Fibroblast of villous mesenchyme (primary cell): Measurements from ENCODE around the gene LRIG1. TPM values are rescaled to one million over a fixed set of nuclear protein-coding genes. Genes with fewer than 3 reads are reported as not detected.

Experiments used
- DNase-seq: peaks from one replicate; pipeline ENCODE4 v3.0.0-alpha.2; 2010; ENCODE audit warnings: low read depth
- H3K4me3 ChIP-seq: 2 replicates; pipeline ENCODE4 v1.5.1; 2011; ENCODE audit warnings: low read depth, mild to moderate bottlenecking, low read length
- CTCF ChIP-seq: IDR thresholded peaks from 2 replicates; pipeline ENCODE4 v1.5.1; 2012; ENCODE audit warnings: low read depth, mild to moderate bottlenecking, low read length; ENCODE audit not compliant: insufficient read depth
- total RNA-seq: library from RNA; depleted of rRNA; stranded (reverse); fragments of >200 nt; gene quantifications from 2 replicates; pipeline ENCODE4 v1.2.3, GENCODE V29; 2012

LRIG1 gene
- total RNA-seq, 1 donor: 10.4 TPM

GRCh38 chr3:66342717-66343356 lies 158.0 kb downstream of the LRIG1 start:
- peak; percentile 48 for DNase-seq
- TF ChIP-seq CTCF: no peak
- no peak overlapping the region for H3K4me3 ChIP-seq

GRCh38 chr3:66338927-66339326 lies 161.9 kb downstream of the LRIG1 start:
- no peak for TF ChIP-seq CTCF
- peak; percentile 73 for DNase-seq

GRCh38 chr3:66336333-66336766 lies 164.5 kb downstream of the LRIG1 start:
- DNase-seq: peak; percentile 34
- H3K4me3 ChIP-seq: no peak overlapping the region

More at GRCh38 chr3:66338927-66339326, 161.9 kb downstream of the LRIG1 start:
- no peak overlapping the region for H3K4me3 ChIP-seq

DNA sequence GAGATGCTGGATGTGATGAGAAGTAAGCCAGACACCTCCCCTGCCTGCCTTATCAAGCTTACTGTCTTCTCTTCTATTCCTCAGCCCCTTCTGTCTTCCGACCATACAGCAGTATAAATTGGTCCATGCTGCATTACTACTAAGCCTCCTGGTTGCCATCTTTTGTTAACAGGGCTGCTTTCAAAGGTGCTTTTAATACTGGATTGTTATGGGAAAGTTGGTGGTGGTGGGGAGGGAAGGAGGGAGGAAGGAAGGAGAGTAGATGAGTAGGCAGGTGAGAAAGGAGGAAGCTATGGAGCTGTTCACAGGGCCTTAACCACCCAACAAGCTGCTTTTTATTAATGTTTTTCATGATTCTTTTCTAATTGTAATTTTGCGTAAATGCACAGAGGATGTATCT lies 165.2 kb downstream of the LRIG1 start:
- no peak overlapping the region for H3K4me3 ChIP-seq
- TF ChIP-seq CTCF: no peak
- DNase-seq: no peak

More at GRCh38 chr3:66336333-66336766, 164.5 kb downstream of the LRIG1 start:
- no peak for TF ChIP-seq CTCF
